HEK293 (cell line): Measurements from ENCODE around the gene NOS2.

ENCODE experiments used
- CTCF ChIA-PET: fragments of 350-600 bp; formaldehyde crosslinking; extraction: SDS; loops from one replicate; lab custom pipeline; 2021; ENCODE audit warnings: antibody characterized with exemption; lab: Yijun Ruan, JAX
- POLR2A ChIA-PET: fragments of 300-600 bp; formaldehyde crosslinking; extraction: SDS; loops from one replicate; lab custom pipeline; 2020; ENCODE audit warnings: antibody characterized with exemption, inconsistent platforms; lab: Yijun Ruan, JAX
- H3K27ac ChIP-seq: fragments of 200-500 bp; sonication (Bioruptor generic); 2 replicates; pipeline ENCODE4 v1.5.1; 2014; ENCODE audit warnings: low read depth, low read length, control low read depth, inconsistent platforms; ENCODE audit errors: extremely low read depth
- H3K36me3 ChIP-seq, 2 experiments: fragments of 200-500 bp in 1 of 2; sonication (Bioruptor generic) in 1 of 2; 1 replicate in 1 of 2; 2 replicates in 1 of 2; pipeline ENCODE4 v1.5.1; 2014 to 2017; ENCODE audit warnings: inconsistent platforms in 2 of 2, low read length in 2 of 2; ENCODE audit not compliant: control insufficient read depth in 2 of 2, insufficient read depth in 1 of 2
- H3K4me1 ChIP-seq: fragments of 200-500 bp; sonication (Bioruptor generic); 2 replicates; pipeline ENCODE4 v1.5.1; 2014; ENCODE audit warnings: mild to moderate bottlenecking, low read length, inconsistent platforms; ENCODE audit not compliant: control insufficient read depth, insufficient read depth
- H3K4me3 ChIP-seq: 2 replicates; pipeline ENCODE4 v1.5.1; 2011; ENCODE audit warnings: low read depth, mild to moderate bottlenecking, control low read depth, low read length, moderate library complexity
- H3K9me3 ChIP-seq: fragments of 200-500 bp; sonication (Bioruptor generic); 2 replicates; pipeline ENCODE4 v1.5.1; 2014; ENCODE audit warnings: low read depth, low read length, inconsistent platforms; ENCODE audit not compliant: control insufficient read depth, insufficient read depth
- AEBP2 ChIP-seq: fragments of 450-650 bp; formaldehyde crosslinking; IDR thresholded peaks from 2 replicates; pipeline ENCODE4 v1.5.1; 2016; ENCODE audit warnings: missing biosample characterization, missing genetic modification characterization, borderline replicate concordance
- FEZF1 ChIP-seq: fragments of 450-650 bp; formaldehyde crosslinking; IDR thresholded peaks from 2 replicates; pipeline ENCODE4 v1.5.1; 2016; ENCODE audit warnings: missing biosample characterization, missing genetic modification characterization
- HOXC10 ChIP-seq: sonication (generic); formaldehyde crosslinking; IDR thresholded peaks from 2 replicates; pipeline ENCODE4 v1.8.1; 2023; ENCODE audit warnings: mild to moderate bottlenecking, missing genetic modification reagents
- HOXD13 ChIP-seq: sonication (generic); formaldehyde crosslinking; IDR thresholded peaks from 2 replicates; pipeline ENCODE4 v1.8.0; 2022; ENCODE audit warnings: missing genetic modification reagents, borderline replicate concordance
- PBX3 ChIP-seq: sonication (generic); formaldehyde crosslinking; IDR thresholded peaks from 2 replicates; pipeline ENCODE4 v1.8.1; 2022; ENCODE audit warnings: mild to moderate bottlenecking, moderate library complexity, missing genetic modification reagents
- PRDM6 ChIP-seq: fragments of 450-650 bp; formaldehyde crosslinking; IDR thresholded peaks from 2 replicates; pipeline ENCODE4 v1.5.1; 2017; ENCODE audit warnings: missing biosample characterization, missing genetic modification characterization
- RBAK ChIP-seq: fragments of 450-650 bp; formaldehyde crosslinking; IDR thresholded peaks from 2 replicates; pipeline ENCODE4 v1.5.1; 2016; ENCODE audit warnings: missing biosample characterization, missing genetic modification characterization
- REPIN1 ChIP-seq: fragments of 450-650 bp; formaldehyde crosslinking; IDR thresholded peaks from 2 replicates; pipeline ENCODE4 v1.5.1; 2017; ENCODE audit warnings: missing biosample characterization, missing genetic modification characterization, low read depth
- SETDB1 ChIP-seq: IDR thresholded peaks from one replicate; pipeline ENCODE4 v1.6.1; 2017; ENCODE audit warnings: mild to moderate bottlenecking, low read length, moderate library complexity, mixed read lengths; ENCODE audit not compliant: insufficient read length
- ZBTB7A ChIP-seq: fragments of 450-650 bp; formaldehyde crosslinking; IDR thresholded peaks from 2 replicates; pipeline ENCODE4 v1.5.1; 2016; ENCODE audit warnings: low read depth, missing biosample characterization, missing genetic modification characterization
- ZNF146 ChIP-seq: fragments of 450-650 bp; formaldehyde crosslinking; IDR thresholded peaks from 2 replicates; pipeline ENCODE4 v1.5.1; 2016; ENCODE audit warnings: missing biosample characterization, missing genetic modification characterization
- ZNF184 ChIP-seq: fragments of 450-650 bp; IDR thresholded peaks from 2 replicates; pipeline ENCODE4 v1.5.1; 2018; ENCODE audit warnings: missing biosample characterization, mild to moderate bottlenecking, missing genetic modification characterization
- ZNF449 ChIP-seq: fragments of 450-650 bp; formaldehyde crosslinking; IDR thresholded peaks from 2 replicates; pipeline ENCODE4 v1.5.1; 2017; ENCODE audit warnings: missing biosample characterization, mild to moderate bottlenecking, missing genetic modification characterization, moderate library complexity
- ZNF513 ChIP-seq: fragments of 450-650 bp; IDR thresholded peaks from 2 replicates; pipeline ENCODE4 v1.5.1; 2018; ENCODE audit warnings: missing biosample characterization, missing genetic modification characterization
- ZNF530 ChIP-seq: fragments of 450-650 bp; formaldehyde crosslinking; IDR thresholded peaks from 2 replicates; pipeline ENCODE4 v1.5.1; 2016; ENCODE audit warnings: low read depth, missing biosample characterization, missing genetic modification characterization
- ZNF555 ChIP-seq: fragments of 450-650 bp; formaldehyde crosslinking; conservative IDR thresholded peaks from 2 replicates; pipeline ENCODE4 v1.5.1; 2017; ENCODE audit warnings: missing biosample characterization, mild to moderate bottlenecking, missing genetic modification characterization, inconsistent platforms
- ZNF560 ChIP-seq: fragments of 450-650 bp; formaldehyde crosslinking; IDR thresholded peaks from 2 replicates; pipeline ENCODE4 v1.5.1; 2017; ENCODE audit warnings: missing biosample characterization, missing genetic modification characterization, borderline replicate concordance
- ZNF623 ChIP-seq: fragments of 450-650 bp; formaldehyde crosslinking; IDR thresholded peaks from 2 replicates; pipeline ENCODE4 v1.5.1; 2016; ENCODE audit warnings: missing biosample characterization, missing genetic modification characterization
- ZNF626 ChIP-seq: fragments of 450-650 bp; sonication (Bioruptor Pico); formaldehyde crosslinking; IDR thresholded peaks from 2 replicates; pipeline ENCODE4 v1.5.1; 2018; ENCODE audit warnings: missing biosample characterization, missing genetic modification characterization, inconsistent platforms
- ZNF639 ChIP-seq: fragments of 450-650 bp; formaldehyde crosslinking; IDR thresholded peaks from 2 replicates; pipeline ENCODE4 v1.5.1; 2016; ENCODE audit warnings: missing biosample characterization, missing genetic modification characterization
- ZNF768 ChIP-seq: fragments of 450-650 bp; formaldehyde crosslinking; IDR thresholded peaks from 2 replicates; pipeline ENCODE4 v1.5.1; 2018; ENCODE audit warnings: missing biosample characterization, mild to moderate bottlenecking, missing genetic modification characterization
- ZNF791 ChIP-seq: fragments of 450-650 bp; formaldehyde crosslinking; IDR thresholded peaks from 2 replicates; pipeline ENCODE4 v1.5.1; 2016; ENCODE audit warnings: missing biosample characterization, missing genetic modification characterization

The NOS2 gene

GRCh38 chr17:27811961-27812360 is 11.6 kb upstream of the NOS2 start (continued):
- no peak for TF ChIP-seq PRDM6 (tag by site-specific recombination)
- no peak for TF ChIP-seq ZNF626 (tag by site-specific recombination)
- TF ChIP-seq ZNF768 = no peak
- TF ChIP-seq ZBTB7A (tag by site-specific recombination) = no peak
- TF ChIP-seq SETDB1 = no peak
- TF ChIP-seq ZNF530 (tag by site-specific recombination) = no peak
- no peak for TF ChIP-seq ZNF623 (tag by site-specific recombination)
- no peak for TF ChIP-seq AEBP2 (tag by site-specific recombination)
- TF ChIP-seq ZNF184 (tag by site-specific recombination) = no peak
- no peak for TF ChIP-seq ZNF639 (tag by site-specific recombination)
- TF ChIP-seq FEZF1 (tag by site-specific recombination) = no peak

- CTCF ChIA-PET = interaction anchor here (1.0 to 15.4 kb wide), 3 partner anchors 69 to 83 kb away, joined by 3 to 327 read pairs (median 5); no protein-coding TSS in a partner anchor
- Histone ChIP-seq H3K9me3 (no peaks in the 10 kb centered on the region), H3K27ac (no peak overlapping the region), H3K4me1 (no peaks in the 10 kb centered on the region), H3K4me3 (no peak overlapping the region), H3K36me3 (no peaks in the 10 kb centered on the region)
- TF ChIP-seq ZNF146 (tag by site-specific recombination) = no peak
- no peak for TF ChIP-seq ZNF555 (tag by site-specific recombination)
- TF ChIP-seq RBAK (tag by site-specific recombination) = no peak
- no peak for TF ChIP-seq ZNF791 (tag by site-specific recombination)
- no peak for TF ChIP-seq ZNF560 (tag by site-specific recombination)
- no peak for TF ChIP-seq REPIN1 (tag by site-specific recombination)
- no peak for TF ChIP-seq HOXC10
- no peak for TF ChIP-seq HOXD13 (CRISPR knock-in tag)
- TF ChIP-seq PBX3 (CRISPR knock-in tag) = no peak
- TF ChIP-seq ZNF449 (tag by site-specific recombination) = no peak
- no peak for TF ChIP-seq ZNF513 (tag by site-specific recombination)
- POLR2A ChIA-PET = no interaction called here
Measured at GRCh38 chr17:27810902-27811557, 10.7 kb upstream of the NOS2 start.
